ENCODE measurements around the gene CAMTA1.

Gene CAMTA1

GRCh38 chr1:7224644-7225043 is 439.4 kb downstream of the CAMTA1 start:
- no peak for ATAC-seq (ENCODE audit: low read depth)
- no peak overlapping the region for H3K27ac ChIP-seq (ENCODE audit: poor library complexity, severe bottlenecking)
- peaks cover 11% of the 10 kb centered on the region for H3K4me1 ChIP-seq (ENCODE audit: insufficient read depth, poor library complexity, severe bottlenecking)
- DNase-seq (ENCODE audit: low spot score) = no peak
- TF ChIP-seq, protein P1, sequence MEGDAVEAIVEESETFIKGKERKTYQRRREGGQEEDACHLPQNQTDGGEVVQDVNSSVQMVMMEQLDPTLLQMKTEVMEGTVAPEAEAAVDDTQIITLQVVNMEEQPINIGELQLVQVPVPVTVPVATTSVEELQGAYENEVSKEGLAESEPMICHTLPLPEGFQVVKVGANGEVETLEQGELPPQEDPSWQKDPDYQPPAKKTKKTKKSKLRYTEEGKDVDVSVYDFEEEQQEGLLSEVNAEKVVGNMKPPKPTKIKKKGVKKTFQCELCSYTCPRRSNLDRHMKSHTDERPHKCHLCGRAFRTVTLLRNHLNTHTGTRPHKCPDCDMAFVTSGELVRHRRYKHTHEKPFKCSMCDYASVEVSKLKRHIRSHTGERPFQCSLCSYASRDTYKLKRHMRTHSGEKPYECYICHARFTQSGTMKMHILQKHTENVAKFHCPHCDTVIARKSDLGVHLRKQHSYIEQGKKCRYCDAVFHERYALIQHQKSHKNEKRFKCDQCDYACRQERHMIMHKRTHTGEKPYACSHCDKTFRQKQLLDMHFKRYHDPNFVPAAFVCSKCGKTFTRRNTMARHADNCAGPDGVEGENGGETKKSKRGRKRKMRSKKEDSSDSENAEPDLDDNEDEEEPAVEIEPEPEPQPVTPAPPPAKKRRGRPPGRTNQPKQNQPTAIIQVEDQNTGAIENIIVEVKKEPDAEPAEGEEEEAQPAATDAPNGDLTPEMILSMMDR (IDR thresholded peaks at IDR 0.05; ENCODE audit: poor library complexity, severe bottlenecking) = no peak
- H3K27me3 ChIP-seq (ENCODE audit: insufficient read depth, poor library complexity, severe bottlenecking) = no peaks in the 10 kb centered on the region
- no peaks in the 10 kb centered on the region for H3K9me3 ChIP-seq (ENCODE audit: severe bottlenecking)
- no peaks in the 10 kb centered on the region for H3K36me3 ChIP-seq (ENCODE audit: low read depth)
- no peak overlapping the region for H3K4me3 ChIP-seq (ENCODE audit: severe bottlenecking)

GRCh38 chr1:7225711-7226505 is 440.7 kb downstream of the CAMTA1 start:
- Histone ChIP-seq H3K27ac (ENCODE audit: poor library complexity, severe bottlenecking) (no peak overlapping the region), H3K4me1 (ENCODE audit: insufficient read depth, poor library complexity, severe bottlenecking) (peaks cover 11% of the 10 kb centered on the region), H3K27me3 (ENCODE audit: insufficient read depth, poor library complexity, severe bottlenecking) (no peaks in the 10 kb centered on the region), H3K9me3 (ENCODE audit: severe bottlenecking) (no peaks in the 10 kb centered on the region), H3K4me3 (ENCODE audit: severe bottlenecking) (no peak overlapping the region), H3K36me3 (ENCODE audit: low read depth) (no peaks in the 10 kb centered on the region)
- no peak for ATAC-seq (ENCODE audit: low read depth)
- TF ChIP-seq, protein P1 (IDR thresholded peaks at IDR 0.05; ENCODE audit: poor library complexity, severe bottlenecking) = no peak
- DNase-seq (ENCODE audit: low spot score) = no peak

DNA sequence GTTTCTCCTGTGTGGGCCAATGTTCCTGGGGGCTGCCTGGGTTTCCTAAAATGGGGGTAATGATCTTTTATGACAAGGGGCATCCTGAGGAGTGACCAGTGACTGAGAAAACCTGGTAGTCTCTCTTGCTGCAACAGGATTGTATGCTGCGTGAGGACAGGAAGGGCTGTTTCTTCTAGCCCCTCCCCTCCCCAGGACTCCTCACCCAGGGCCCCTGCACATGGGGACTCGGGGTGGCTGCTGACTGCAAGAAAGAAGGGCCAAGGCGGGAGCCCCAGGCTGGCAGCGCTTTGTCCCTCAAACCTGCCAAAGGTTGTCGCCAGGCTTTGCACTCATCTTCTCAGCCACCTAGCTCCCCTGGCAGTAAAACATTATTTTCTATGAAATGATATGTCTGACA is 442.4 kb downstream of the CAMTA1 start:
- H3K4me3 ChIP-seq (ENCODE audit: severe bottlenecking) = no peak overlapping the region
- no peaks in the 10 kb centered on the region for H3K36me3 ChIP-seq (ENCODE audit: low read depth)
- ATAC-seq (ENCODE audit: low read depth) (no peak), DNase-seq (ENCODE audit: low spot score) (no peak)
- no peaks in the 10 kb centered on the region for H3K27me3 ChIP-seq (ENCODE audit: insufficient read depth, poor library complexity, severe bottlenecking)
- no peak overlapping the region for H3K27ac ChIP-seq (ENCODE audit: poor library complexity, severe bottlenecking)
- TF ChIP-seq, protein P1 (IDR thresholded peaks at IDR 0.05; ENCODE audit: poor library complexity, severe bottlenecking) = no peak
- H3K4me1 ChIP-seq (ENCODE audit: insufficient read depth, poor library complexity, severe bottlenecking) = peaks cover 11% of the 10 kb centered on the region
- no peaks in the 10 kb centered on the region for H3K9me3 ChIP-seq (ENCODE audit: severe bottlenecking)

GRCh38 chr1:7228252-7228961 is 443.2 kb downstream of the CAMTA1 start:
- DNase-seq (ENCODE audit: low spot score) (no peak), ATAC-seq (ENCODE audit: low read depth) (no peak)
- Histone ChIP-seq H3K27me3 (ENCODE audit: insufficient read depth, poor library complexity, severe bottlenecking) (no peaks in the 10 kb centered on the region), H3K4me3 (ENCODE audit: severe bottlenecking) (no peak overlapping the region), H3K27ac (ENCODE audit: poor library complexity, severe bottlenecking) (no peak overlapping the region), H3K36me3 (ENCODE audit: low read depth) (no peaks in the 10 kb centered on the region), H3K4me1 (ENCODE audit: insufficient read depth, poor library complexity, severe bottlenecking) (peaks cover 7% of the 10 kb centered on the region), H3K9me3 (ENCODE audit: severe bottlenecking) (no peaks in the 10 kb centered on the region)
- TF ChIP-seq, protein P1 (IDR thresholded peaks at IDR 0.05; ENCODE audit: poor library complexity, severe bottlenecking) = no peak

All from RWPE2 (cell line).